ENCODE data around the gene L3MBTL4.
"Not testable (repeated sequence)": the region's sequence is repeated elsewhere in the genome, so short reads cannot be mapped to it uniquely, and the experiment has no call there.

Gene L3MBTL4

GRCh38 chr18:6248017-6248416 is 166.7 kb downstream of the L3MBTL4 start:
- DNase-seq, result no peak

GRCh38 chr18:6242004-6242403 is 172.7 kb downstream of the L3MBTL4 start:
- no peak for DNase-seq

DNA sequence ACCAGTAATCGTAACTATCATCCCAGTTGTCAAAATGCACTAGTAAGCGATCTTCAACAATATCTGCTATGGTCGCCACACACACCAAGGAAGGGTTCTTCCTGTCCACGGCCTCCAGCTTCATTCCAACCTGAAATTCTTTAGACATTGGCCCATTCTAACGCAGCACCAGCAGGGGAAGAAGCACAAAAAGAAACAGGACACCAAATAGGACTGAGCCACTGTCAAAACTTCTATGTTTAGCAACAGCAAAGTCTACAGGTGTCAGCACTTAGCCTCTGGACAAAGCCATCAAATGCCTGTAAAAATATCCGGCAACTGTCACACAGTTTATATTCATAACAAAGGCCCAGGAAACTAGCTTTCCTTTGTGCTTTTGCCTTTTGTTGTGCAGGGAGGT is 175.0 kb downstream of the L3MBTL4 start:
- DNase-seq, result no peak

DNA sequence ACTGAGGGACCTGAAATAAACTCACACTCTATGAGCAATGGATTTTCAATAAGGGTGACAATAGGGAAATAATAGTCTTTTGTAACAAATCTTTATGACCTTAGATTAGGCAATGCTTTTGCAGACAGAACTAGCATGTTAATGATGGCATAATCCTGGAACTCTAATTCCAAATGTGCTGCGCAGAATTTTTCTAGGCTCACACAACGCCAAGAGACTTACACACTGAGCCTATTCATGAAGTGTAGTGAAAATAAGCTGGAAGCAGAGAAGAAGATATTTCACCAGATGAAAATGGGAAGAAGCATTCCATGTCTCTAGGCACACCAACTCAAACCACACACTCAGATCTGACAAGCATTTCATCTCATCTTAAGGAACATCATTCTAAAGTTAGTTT is 178.5 kb downstream of the L3MBTL4 start:
- DNase-seq, result no peak

DNA sequence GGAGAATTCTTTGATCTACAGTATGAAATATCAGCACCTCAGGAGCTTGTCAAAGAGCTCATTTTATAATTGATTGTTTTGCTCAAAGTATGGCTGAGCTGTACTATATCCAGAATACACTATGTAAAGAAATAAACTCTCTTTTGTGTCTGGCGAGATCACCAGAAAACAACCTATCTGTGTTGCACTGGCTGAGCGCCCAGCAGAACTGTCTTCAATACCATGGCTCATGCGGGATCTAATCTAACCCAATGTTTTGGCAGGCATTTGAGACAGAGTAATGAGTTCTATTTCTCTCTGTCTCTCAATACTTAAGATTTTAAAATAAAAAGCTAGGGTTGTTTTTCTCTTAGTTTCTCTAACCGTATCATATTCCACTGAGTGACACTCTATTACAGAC is 192.4 kb downstream of the L3MBTL4 start:
- no peak for DNase-seq

- no peak for DNase-seq
Measured at GRCh38 chr18:6221602-6222014, 193.1 kb downstream of the L3MBTL4 start.

DNA sequence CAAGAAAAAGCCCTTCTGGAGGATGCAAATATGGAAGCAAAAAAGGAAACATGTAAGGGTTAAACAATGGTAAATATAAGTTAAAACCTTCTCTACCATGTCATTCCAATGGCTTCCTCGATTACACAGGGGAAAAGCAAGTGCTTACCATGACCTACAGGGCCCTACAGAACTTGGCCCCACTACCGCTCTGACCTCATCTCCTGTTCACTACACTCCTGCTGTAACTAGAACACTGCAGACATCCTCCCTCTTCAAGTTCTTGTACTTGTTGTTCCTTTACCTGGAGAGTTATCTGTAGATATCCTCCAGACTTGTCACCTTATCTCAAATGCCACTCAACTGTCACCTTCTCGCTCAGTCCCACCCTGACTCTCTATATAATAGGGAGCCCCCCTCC is 194.6 kb downstream of the L3MBTL4 start:
- no peak for DNase-seq

GRCh38 chr18:6219116-6219717 is 195.5 kb downstream of the L3MBTL4 start:
- no peak for DNase-seq

DNA sequence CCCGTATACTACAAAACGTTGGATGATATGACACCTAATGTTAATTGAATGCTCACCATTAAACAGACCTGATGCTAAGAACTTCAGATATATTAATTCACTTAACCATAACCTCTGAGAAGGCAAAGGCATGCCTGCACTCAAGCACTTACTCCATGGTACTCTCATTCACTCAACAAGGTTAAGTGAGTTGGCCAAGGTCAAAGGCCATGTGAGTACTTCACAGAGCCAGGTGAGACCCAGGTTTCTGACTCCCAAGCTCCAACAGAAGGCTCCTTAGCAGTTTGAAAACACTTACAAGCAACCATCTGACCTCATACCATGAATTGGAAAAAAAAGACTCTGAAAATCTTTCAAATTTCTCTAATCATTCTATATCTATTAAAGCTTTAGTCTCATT is 198.8 kb downstream of the L3MBTL4 start:
- no peak for DNase-seq

- DNase-seq, result no peak
Measured at GRCh38 chr18:6211174-6211504, 203.6 kb downstream of the L3MBTL4 start.

DNA sequence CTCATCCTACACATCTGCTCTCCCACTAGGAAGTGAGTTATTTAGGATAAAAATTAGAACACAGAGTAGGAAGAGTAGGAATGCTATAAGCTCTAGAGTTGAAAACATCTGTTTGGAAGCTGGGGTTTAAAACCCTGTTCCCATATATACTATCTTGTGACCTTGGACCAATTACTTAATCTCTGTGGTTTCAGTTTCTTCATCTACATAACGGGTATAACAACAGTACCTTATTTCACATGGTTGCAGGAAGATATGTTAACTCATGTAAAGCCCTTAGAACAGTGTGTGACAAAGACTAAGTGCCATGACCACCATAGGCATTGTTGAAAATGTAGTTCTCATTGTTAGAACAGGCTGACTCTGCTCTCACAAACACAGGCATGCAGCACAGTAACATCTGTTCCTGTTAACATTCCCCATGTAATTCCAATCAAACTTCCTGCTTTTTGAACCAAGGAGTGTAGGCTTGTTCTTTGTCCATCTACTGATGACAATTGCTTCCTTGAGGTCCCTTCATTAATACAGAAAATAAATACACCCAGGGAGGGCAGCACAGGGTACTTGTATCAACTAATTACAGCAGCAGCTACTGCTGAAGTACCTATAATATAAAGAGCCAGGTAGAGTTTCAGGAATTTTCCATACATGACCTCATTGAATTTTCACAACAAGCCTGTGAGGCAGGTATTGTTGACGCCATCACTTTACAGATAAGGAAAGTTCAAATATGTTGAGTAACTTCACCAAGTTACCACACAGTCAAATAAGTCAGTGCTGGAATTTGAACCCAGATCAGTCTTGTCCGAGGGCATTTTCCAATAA is 204.2 kb downstream of the L3MBTL4 start:
- no peak for DNase-seq

- DNase-seq, result no peak
Measured at GRCh38 chr18:6207941-6208340, 206.8 kb downstream of the L3MBTL4 start.

GRCh38 chr18:6207116-6207515 is 207.6 kb downstream of the L3MBTL4 start:
- no peak for DNase-seq

GRCh38 chr18:6205706-6206105 is 209.0 kb downstream of the L3MBTL4 start:
- no peak for DNase-seq

DNA sequence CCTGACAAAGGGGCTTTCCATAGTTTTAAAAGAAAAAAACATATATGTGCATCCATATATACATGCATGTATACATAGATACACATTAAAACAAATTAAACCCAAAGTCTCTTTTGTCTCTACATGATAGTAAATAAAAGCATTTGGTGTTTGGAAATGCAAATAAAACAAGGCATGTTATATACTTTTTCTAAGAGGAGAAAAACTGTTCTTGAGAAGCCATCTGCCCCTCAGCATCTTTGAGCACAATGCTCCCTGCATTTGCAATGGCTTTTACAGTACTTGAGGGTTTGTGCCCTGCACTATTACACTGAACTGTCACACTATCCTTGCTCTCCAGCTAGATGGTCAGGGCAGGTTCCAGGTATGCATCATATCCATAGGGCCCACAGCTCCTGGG is 210.2 kb downstream of the L3MBTL4 start:
- DNase-seq, result no peak

DNA sequence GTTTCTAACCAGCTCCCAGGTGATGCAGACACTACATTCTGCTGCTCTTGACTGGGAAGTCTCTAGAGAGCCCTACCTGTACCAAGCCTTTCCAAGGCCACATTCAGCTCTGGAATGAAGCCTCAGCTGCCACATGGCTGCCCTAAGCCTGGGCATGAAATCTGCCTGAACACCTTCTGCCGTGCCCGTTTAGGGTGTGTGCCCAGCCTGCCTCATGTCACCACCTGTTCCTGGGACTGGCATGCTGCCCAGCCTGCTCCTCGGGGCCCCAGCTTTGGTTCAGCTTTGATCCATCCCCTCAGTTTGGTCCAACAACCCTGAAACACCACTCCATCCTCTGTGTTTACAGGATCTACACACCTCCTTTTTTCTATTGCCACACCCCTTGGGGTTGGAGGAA is 210.9 kb downstream of the L3MBTL4 start:
- DNase-seq, result peak; percentile 43

DNA sequence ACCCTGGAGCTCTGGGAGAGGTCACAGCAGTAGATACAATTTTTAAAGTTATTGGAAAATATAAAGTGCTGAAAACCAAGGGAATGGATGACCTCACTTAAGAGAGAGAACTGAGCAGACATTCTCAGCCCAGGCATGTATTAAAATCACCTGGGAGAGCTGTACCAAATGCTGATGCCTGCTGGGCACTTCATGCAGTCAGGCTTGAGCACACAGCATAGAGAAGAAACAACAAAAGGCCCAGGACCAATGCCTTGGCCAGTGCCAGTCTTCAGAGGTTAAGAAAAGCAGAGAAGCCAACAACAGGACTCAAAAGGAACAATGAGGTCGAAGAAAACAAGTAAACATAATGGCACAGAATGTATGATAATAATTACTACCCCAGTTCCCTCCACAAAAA is 211.8 kb downstream of the L3MBTL4 start:
- DNase-seq, result no peak

DNA sequence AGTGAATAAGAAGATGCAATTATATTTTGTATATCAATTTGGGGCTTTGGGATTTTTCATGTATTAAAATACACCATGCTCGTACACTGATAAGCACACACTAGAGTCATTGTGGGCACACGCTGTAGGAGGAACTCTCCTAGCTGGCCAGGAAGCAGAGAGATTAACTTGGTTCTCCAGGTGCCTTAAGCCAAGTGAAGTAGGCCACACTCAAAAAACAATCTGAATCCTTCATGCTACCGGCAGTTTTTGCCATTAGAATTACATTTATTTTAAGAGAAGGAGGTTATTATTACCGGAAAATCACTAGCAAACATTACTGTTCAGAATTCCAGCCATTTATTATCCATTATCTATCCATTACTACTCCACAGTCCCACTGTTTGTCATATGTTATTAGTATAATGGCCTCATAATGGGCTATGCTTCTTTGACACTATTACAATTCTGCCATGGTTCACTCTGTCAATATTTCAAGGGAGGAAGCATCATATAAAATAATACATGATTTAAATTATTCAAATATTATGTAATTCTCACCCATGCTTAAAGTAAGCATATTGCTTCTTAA is 214.4 kb downstream of the L3MBTL4 start:
- no peak for DNase-seq

DNA sequence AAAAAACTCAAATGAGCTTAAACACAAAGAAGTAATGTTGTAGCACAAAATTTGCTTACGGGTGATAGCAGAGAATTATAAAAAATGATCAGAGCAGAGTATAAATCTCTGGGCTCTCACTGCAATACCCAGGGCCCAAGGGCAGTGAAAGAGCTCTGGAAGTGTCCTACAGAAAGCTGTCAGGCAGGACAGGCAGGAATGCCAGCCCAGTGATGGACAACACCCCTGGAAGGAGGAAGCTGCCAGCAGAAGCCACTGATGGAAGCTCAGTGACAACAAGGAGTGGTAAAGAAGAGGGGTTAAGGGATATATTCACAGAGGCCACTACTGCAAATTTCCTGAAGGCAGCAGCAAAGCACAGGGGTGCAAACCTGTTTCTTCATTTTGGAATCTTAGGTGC is 214.9 kb downstream of the L3MBTL4 start:
- no peak for DNase-seq

DNA sequence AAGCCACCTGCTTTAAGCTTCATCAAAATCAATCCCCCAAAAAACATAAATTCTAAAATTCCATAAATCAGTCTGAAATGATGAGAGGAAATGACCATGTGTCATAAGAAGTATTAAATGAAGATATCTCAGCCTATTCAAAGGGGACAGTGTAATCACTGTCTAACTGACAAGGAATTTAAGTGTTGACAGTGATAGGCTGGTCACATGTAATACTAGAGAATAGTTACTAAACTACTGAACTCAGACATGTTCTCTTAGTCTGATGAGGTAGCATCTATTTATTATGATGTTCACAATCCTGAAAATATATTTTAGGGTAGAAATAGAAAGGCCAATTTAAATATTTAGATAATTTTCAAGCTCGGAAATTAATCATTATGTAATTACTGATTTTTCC is 216.1 kb downstream of the L3MBTL4 start:
- no peak for DNase-seq

DNA sequence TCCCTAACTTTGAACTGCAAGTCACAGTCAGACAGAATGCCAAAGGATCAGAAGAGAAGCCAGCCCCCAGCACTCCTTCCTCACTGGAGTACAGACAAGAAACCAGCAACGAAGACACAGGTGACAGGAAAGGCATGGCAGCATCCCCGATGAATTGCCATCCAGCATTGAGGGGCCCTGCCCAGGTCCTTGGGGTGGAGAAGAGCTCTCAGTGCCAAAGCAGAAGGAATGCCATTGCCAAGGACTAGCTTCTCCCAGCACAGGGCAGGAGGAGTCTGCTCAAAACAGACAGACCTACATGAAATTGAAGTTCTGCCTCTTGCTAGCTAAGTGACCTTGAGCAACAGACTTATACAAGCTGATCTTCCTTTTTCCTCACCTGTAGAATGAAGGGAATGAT is 220.1 kb downstream of the L3MBTL4 start:
- DNase-seq, result no peak

DNA sequence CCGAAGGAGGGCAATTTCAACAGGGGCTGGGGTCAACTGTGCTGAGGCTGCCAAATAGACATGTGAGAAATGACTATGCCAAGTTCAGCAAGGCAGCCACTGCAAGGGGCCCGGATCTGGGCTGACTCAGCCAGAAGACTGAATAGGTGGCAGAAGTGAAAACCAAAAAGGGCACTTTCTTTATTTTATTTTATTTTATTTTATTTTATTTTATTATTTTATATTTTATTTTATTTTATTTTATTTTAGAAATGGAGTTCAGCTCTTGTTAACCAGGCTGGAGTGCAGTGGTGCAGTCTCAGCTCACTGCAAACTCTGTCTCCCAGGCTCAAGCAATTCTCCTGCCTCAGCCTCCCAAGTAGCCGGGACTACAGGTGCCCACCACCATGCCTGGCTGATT is 228.9 kb downstream of the L3MBTL4 start:
- not testable (repeated sequence) for DNase-seq

DNA sequence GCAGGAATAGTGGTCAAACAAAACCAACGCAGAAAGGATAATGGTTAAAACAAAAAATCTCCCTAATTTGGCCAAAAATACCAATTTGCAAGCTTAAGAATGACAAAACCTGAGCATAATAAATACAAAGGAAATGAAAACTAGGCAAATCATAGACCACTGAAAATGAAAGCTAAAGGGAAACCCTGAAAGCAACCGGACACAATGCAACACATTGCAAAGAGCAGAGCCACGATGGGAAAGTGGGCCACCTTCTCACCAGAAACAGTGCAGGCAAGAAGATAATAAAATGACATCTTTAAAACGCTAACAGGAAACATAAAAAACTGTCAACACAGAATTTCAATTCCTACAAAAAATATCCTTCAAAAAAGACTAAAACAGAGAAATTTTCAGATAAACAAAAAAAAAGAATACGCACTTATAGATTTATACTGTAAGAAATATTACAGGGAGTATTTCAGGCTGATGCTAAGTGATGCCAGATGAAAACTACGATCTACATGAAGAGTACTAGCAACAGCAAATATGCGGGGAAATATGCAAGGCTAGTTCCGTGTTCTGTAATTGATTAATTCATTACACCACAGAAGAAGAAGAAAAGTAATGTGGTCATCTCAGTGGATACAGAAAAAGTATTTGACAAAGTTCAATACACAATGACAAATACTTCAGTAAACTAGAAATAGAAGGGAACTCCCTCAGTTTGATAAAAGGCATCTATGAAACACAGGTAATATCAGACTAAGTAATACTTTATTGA is 239.5 kb downstream of the L3MBTL4 start:
- DNase-seq, result no peak

GRCh38 chr18:6170604-6171003 is 244.1 kb downstream of the L3MBTL4 start:
- DNase-seq, result no peak
